ENCODE data around the gene IFT122. TPM values are rescaled to one million over a fixed set of nuclear protein-coding genes. Genes with fewer than 3 reads are reported as not detected.

Gene IFT122
- total RNA-seq, 2 experiments from 2014 or later, result 27.8 to 32.4 TPM

DNA sequence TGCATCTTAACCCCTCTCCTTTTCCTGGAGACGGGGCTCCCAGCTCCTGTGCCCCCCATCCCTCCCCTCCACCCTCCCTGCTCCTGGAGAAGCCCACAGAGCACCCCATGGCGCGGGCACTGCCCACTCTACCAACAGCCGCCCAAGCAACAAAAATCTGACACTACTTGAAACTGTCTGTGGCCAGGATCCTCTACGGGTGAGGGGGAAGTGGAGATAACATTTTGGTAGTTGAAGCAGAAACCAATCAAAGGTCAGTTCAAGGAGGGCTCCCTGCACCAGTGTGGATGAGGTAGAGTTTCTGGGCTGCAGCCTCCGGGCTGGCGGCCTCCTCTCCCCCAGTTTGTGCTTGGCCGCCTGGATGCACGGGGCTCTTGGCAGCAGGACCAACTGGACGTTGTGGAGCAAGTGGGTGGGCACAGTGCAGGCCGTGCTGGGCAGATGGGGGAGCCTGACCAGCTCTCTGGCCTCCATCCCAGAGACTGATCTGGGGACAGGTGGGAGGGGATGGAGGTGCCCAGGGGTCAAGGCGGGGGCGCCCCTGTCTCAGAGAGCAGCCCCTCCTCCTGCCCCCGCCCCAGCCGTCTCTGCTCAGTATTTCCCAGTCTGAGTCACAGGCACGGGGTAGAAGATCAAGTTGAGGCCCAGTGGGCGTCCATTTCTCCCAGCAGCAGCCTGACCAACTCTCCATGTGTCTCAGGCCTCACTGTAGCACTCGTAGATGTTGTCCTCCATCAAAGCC, 115.8 kb downstream of the IFT122 start:
- Mint-ChIP-seq H3K27me3 (ENCODE audit: low read depth) (no peaks in the 10 kb centered on the region), H3K4me3 (no peak overlapping the region), H3K27ac (no peak overlapping the region), H3K36me3 (ENCODE audit: low read depth) (no peaks in the 10 kb centered on the region), H3K4me1 (ENCODE audit: low read depth) (peaks cover 8% of the 10 kb centered on the region), H3K9me3 (no peaks in the 10 kb centered on the region)
- CTCF ChIA-PET, result interaction anchor here (0.6 to 1.5 kb wide), 3 partner anchors 23 to 65 kb away, joined by 3 to 6 read pairs (median 3); no protein-coding TSS in a partner anchor
- intact Hi-C loops (cut with micrococcal nuclease), result no loop called here
- DNase-seq, result no peak

DNA sequence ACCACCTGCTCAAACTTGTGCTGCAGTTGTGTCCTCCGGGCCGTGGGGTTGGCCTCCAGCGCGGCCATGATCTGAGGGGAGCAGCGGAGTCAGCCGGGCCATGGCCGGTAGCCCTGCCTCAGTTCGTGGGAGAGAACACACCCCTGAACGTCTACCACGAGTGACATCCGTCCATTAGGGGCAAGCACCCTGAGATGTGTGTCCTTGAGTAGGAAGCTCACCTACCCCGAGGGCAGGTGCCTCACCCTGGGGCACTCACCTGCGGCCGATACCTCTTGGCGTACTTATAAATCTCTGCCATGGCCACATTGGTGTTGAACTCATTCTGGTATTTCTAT, 116.3 kb downstream of the IFT122 start:
- intact Hi-C loops (cut with micrococcal nuclease), result no loop called here
- Mint-ChIP-seq H3K27ac (no peak overlapping the region), H3K4me1 (ENCODE audit: low read depth) (peaks cover 8% of the 10 kb centered on the region), H3K9me3 (no peaks in the 10 kb centered on the region), H3K4me3 (no peak overlapping the region), H3K36me3 (ENCODE audit: low read depth) (no peaks in the 10 kb centered on the region), H3K27me3 (ENCODE audit: low read depth) (no peaks in the 10 kb centered on the region)
- DNase-seq, result no peak
- CTCF ChIA-PET, result no interaction called here

GRCh38 chr3:129556890-129557547, 117.0 kb downstream of the IFT122 start:
- H3K27me3 Mint-ChIP-seq (ENCODE audit: low read depth), result no peaks in the 10 kb centered on the region
- no peaks in the 10 kb centered on the region for H3K36me3 Mint-ChIP-seq (ENCODE audit: low read depth)
- intact Hi-C loops (cut with micrococcal nuclease), result no loop called here
- DNase-seq, result no peak
- no peak overlapping the region for H3K4me3 Mint-ChIP-seq
- no peaks in the 10 kb centered on the region for H3K9me3 Mint-ChIP-seq
- H3K4me1 Mint-ChIP-seq (ENCODE audit: low read depth), result peaks cover 8% of the 10 kb centered on the region
- H3K27ac Mint-ChIP-seq, result no peak overlapping the region
- CTCF ChIA-PET, result no interaction called here

DNA sequence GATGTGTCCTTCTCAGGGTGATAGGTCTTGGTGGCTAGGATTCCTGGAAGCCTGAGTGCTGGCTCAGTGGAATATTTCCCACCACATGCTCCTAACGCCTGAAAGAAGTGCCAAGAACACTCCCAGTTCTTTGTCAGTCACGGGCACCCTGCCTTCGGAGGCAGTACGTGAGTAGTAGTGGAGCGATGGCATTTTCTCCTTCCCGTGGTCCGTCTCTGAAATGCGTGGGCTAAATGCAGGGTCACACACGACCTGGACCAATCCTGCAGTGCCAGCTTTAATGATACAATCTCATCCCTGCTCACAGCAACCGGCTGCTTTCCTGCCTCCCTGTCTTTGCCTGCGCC, 117.5 kb downstream of the IFT122 start:
- no peaks in the 10 kb centered on the region for H3K9me3 Mint-ChIP-seq
- no peaks in the 10 kb centered on the region for H3K27me3 Mint-ChIP-seq (ENCODE audit: low read depth)
- no peaks in the 10 kb centered on the region for H3K36me3 Mint-ChIP-seq (ENCODE audit: low read depth)
- no peak overlapping the region for H3K4me3 Mint-ChIP-seq
- CTCF ChIA-PET, result no interaction called here
- DNase-seq, result no peak
- intact Hi-C loops (cut with micrococcal nuclease), result no loop called here
- peaks cover 8% of the 10 kb centered on the region for H3K4me1 Mint-ChIP-seq (ENCODE audit: low read depth)
- H3K27ac Mint-ChIP-seq, result no peak overlapping the region

GRCh38 chr3:129558081-129558771, 118.2 kb downstream of the IFT122 start:
- Mint-ChIP-seq H3K4me3 (no peak overlapping the region), H3K27ac (no peak overlapping the region), H3K36me3 (ENCODE audit: low read depth) (no peaks in the 10 kb centered on the region), H3K4me1 (ENCODE audit: low read depth) (peaks cover 8% of the 10 kb centered on the region), H3K27me3 (ENCODE audit: low read depth) (no peaks in the 10 kb centered on the region), H3K9me3 (no peaks in the 10 kb centered on the region)
- CTCF ChIA-PET, result no interaction called here
- DNase-seq, result no peak
- intact Hi-C loops (cut with micrococcal nuclease), result no loop called here

- H3K27ac Mint-ChIP-seq, result no peak overlapping the region
- H3K9me3 Mint-ChIP-seq, result no peaks in the 10 kb centered on the region
- H3K27me3 Mint-ChIP-seq (ENCODE audit: low read depth), result no peaks in the 10 kb centered on the region
- H3K36me3 Mint-ChIP-seq (ENCODE audit: low read depth), result no peaks in the 10 kb centered on the region
- no peak overlapping the region for H3K4me3 Mint-ChIP-seq
- peaks cover 6% of the 10 kb centered on the region for H3K4me1 Mint-ChIP-seq (ENCODE audit: low read depth)
- DNase-seq, result no peak
- CTCF ChIA-PET, result no interaction called here
- intact Hi-C loops (cut with micrococcal nuclease), result no loop called here
Measured at GRCh38 chr3:129558772-129559564, 118.9 kb downstream of the IFT122 start.

- DNase-seq, result no peak
- CTCF ChIA-PET, result no interaction called here
- H3K36me3 Mint-ChIP-seq (ENCODE audit: low read depth), result no peaks in the 10 kb centered on the region
- intact Hi-C loops (cut with micrococcal nuclease), result no loop called here
- H3K4me3 Mint-ChIP-seq, result no peak overlapping the region
- no peaks in the 10 kb centered on the region for H3K9me3 Mint-ChIP-seq
- H3K27me3 Mint-ChIP-seq (ENCODE audit: low read depth), result no peaks in the 10 kb centered on the region
- H3K4me1 Mint-ChIP-seq (ENCODE audit: low read depth), result peaks cover under 1% of the 10 kb centered on the region
- H3K27ac Mint-ChIP-seq, result no peak overlapping the region
Measured at GRCh38 chr3:129559565-129560079, 119.6 kb downstream of the IFT122 start.

GRCh38 chr3:129560269-129560787, 120.3 kb downstream of the IFT122 start:
- DNase-seq, result no peak
- CTCF ChIA-PET, result no interaction called here
- intact Hi-C loops (cut with micrococcal nuclease), result no loop called here
- no peaks in the 10 kb centered on the region for H3K27me3 Mint-ChIP-seq (ENCODE audit: low read depth)
- H3K4me1 Mint-ChIP-seq (ENCODE audit: low read depth), result no peaks in the 10 kb centered on the region
- no peaks in the 10 kb centered on the region for H3K36me3 Mint-ChIP-seq (ENCODE audit: low read depth)
- H3K27ac Mint-ChIP-seq, result no peak overlapping the region
- H3K9me3 Mint-ChIP-seq, result no peaks in the 10 kb centered on the region
- H3K4me3 Mint-ChIP-seq, result no peak overlapping the region

- no peaks in the 10 kb centered on the region for H3K9me3 Mint-ChIP-seq
- intact Hi-C loops (cut with micrococcal nuclease), result no loop called here
- no peaks in the 10 kb centered on the region for H3K36me3 Mint-ChIP-seq (ENCODE audit: low read depth)
- H3K27ac Mint-ChIP-seq, result no peak overlapping the region
- H3K4me3 Mint-ChIP-seq, result no peak overlapping the region
- no peaks in the 10 kb centered on the region for H3K27me3 Mint-ChIP-seq (ENCODE audit: low read depth)
- CTCF ChIA-PET, result no interaction called here
- DNase-seq, result no peak
- no peaks in the 10 kb centered on the region for H3K4me1 Mint-ChIP-seq (ENCODE audit: low read depth)
Measured at GRCh38 chr3:129560911-129561594, 121.0 kb downstream of the IFT122 start.

DNA sequence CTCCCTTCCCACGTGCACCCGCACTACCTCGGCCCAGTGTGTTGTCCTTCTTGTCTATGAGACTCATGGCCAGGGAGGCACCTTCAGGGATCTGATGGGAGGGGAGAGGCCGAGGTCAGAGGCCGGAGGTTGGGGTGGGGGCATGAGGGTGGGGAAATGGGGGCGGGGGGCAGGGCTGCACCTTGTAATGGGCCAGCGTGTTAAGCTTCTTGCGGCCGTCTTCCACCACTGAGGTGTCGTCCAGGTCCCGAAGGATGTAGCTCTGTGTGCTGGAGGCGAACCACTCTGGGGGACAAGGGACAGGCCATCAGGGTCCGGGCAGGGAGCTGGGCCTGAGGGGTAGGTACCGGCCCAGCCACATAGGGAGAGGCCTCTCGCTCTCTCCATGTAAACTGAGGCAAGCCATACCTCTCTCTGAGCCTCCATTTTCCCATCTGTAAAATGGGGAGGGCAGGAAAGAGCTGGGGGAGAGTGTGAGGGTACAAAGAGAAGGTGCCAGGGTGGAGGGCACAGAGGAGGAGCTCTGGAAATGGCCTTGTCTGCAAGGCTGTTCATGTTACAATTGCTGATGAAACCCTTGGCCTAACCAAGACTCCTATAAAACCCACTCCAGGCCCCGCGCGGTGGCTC, 121.7 kb downstream of the IFT122 start:
- no peaks in the 10 kb centered on the region for H3K36me3 Mint-ChIP-seq (ENCODE audit: low read depth)
- no peak overlapping the region for H3K4me3 Mint-ChIP-seq
- no peaks in the 10 kb centered on the region for H3K9me3 Mint-ChIP-seq
- no peak for DNase-seq
- H3K27me3 Mint-ChIP-seq (ENCODE audit: low read depth), result no peaks in the 10 kb centered on the region
- H3K4me1 Mint-ChIP-seq (ENCODE audit: low read depth), result no peaks in the 10 kb centered on the region
- no peak overlapping the region for H3K27ac Mint-ChIP-seq
- CTCF ChIA-PET, result no interaction called here
- intact Hi-C loops (cut with micrococcal nuclease), result no loop called here

- CTCF ChIA-PET, result no interaction called here
- DNase-seq, result no peak
- H3K27ac Mint-ChIP-seq, result no peak overlapping the region
- H3K4me1 Mint-ChIP-seq (ENCODE audit: low read depth), result no peaks in the 10 kb centered on the region
- no peaks in the 10 kb centered on the region for H3K9me3 Mint-ChIP-seq
- H3K27me3 Mint-ChIP-seq (ENCODE audit: low read depth), result no peaks in the 10 kb centered on the region
- intact Hi-C loops (cut with micrococcal nuclease), result no loop called here
- H3K4me3 Mint-ChIP-seq, result no peak overlapping the region
- no peaks in the 10 kb centered on the region for H3K36me3 Mint-ChIP-seq (ENCODE audit: low read depth)
Measured at GRCh38 chr3:129562803-129563202, 122.8 kb downstream of the IFT122 start.

Data from activated naive CD4-positive, alpha-beta T cell treated with anti-CD3 and anti-CD28 coated beads for 36 hours (primary cell).